ENCODE data around the gene IL31RA. TPM values are rescaled to one million over a fixed set of nuclear protein-coding genes. Genes with fewer than 3 reads are reported as not detected.

IL31RA gene
- total RNA-seq, 1 experiment from 2014 or later: 0.24 TPM

- Histone ChIP-seq H3K4me3 (ENCODE audit: low read depth, low read length, poor library complexity, severe bottlenecking) (no peak overlapping the region), H3K36me3 (ENCODE audit: insufficient read depth, low read length, poor library complexity, severe bottlenecking) (no peaks in the 10 kb centered on the region), H3K27ac (ENCODE audit: low read depth, low read length, poor library complexity, severe bottlenecking) (no peak overlapping the region), H3K27me3 (replicated peaks; ENCODE audit: insufficient read depth, low read depth, low read length, poor library complexity) (no peaks in the 10 kb centered on the region), H3K9me3 (ENCODE audit: low read depth, low read length, poor library complexity, severe bottlenecking) (no peaks in the 10 kb centered on the region), H3K4me1 (ENCODE audit: insufficient read depth, low read length, poor library complexity, severe bottlenecking) (no peaks in the 10 kb centered on the region)
- intact Hi-C loops (cut with micrococcal nuclease; ENCODE audit: unreplicated experiment): no loop called here
- TF ChIP-seq EZH2 (IDR thresholded peaks at IDR 0.05; ENCODE audit: borderline replicate concordance, low read depth, low read length, poor library complexity, severe bottlenecking): no peak
- no peak for TF ChIP-seq CTCF (conservative IDR thresholded peaks at IDR 0.05; ENCODE audit: low read depth, low read length)
- ChIA-PET CTCF (no interaction called here), POLR2A (ENCODE audit: low non-redundant PET) (no interaction called here)
- BruUV-seq (replicated peaks): no TSS peak
- no peak for DNase-seq (ENCODE audit: low spot score)
These were observed 48.9 kb downstream of the IL31RA start for GRCh38 chr5:55900068-55900467.

- intact Hi-C loops (cut with micrococcal nuclease; ENCODE audit: unreplicated experiment): no loop called here
- no TSS peak for BruUV-seq (replicated peaks)
- POLR2A ChIA-PET (ENCODE audit: low non-redundant PET): no interaction called here
These were observed 49.6 kb downstream of the IL31RA start for GRCh38 chr5:55900776-55901175.

GRCh38 chr5:55902696-55903095, 51.5 kb downstream of the IL31RA start:
- no peaks in the 10 kb centered on the region for H3K36me3 ChIP-seq (ENCODE audit: insufficient read depth, low read length, poor library complexity, severe bottlenecking)
- no peak overlapping the region for H3K27ac ChIP-seq (ENCODE audit: low read depth, low read length, poor library complexity, severe bottlenecking)
- DNase-seq (ENCODE audit: low spot score): no peak
- no peak overlapping the region for H3K4me3 ChIP-seq (ENCODE audit: low read depth, low read length, poor library complexity, severe bottlenecking)
- no TSS peak for BruUV-seq (replicated peaks)
- ChIA-PET CTCF (no interaction called here), POLR2A (ENCODE audit: low non-redundant PET) (interaction anchor here (0.7 kb wide), 1 partner anchor 92 kb away, joined by 6 read pairs; no protein-coding TSS in a partner anchor)
- intact Hi-C loops (cut with micrococcal nuclease; ENCODE audit: unreplicated experiment): no loop called here
- H3K4me1 ChIP-seq (ENCODE audit: insufficient read depth, low read length, poor library complexity, severe bottlenecking): no peaks in the 10 kb centered on the region
- TF ChIP-seq EZH2 (IDR thresholded peaks at IDR 0.05; ENCODE audit: borderline replicate concordance, low read depth, low read length, poor library complexity, severe bottlenecking): no peak
- TF ChIP-seq CTCF (conservative IDR thresholded peaks at IDR 0.05; ENCODE audit: low read depth, low read length): no peak
- no peaks in the 10 kb centered on the region for H3K9me3 ChIP-seq (ENCODE audit: low read depth, low read length, poor library complexity, severe bottlenecking)
- H3K27me3 ChIP-seq (replicated peaks; ENCODE audit: insufficient read depth, low read depth, low read length, poor library complexity): no peaks in the 10 kb centered on the region

More at GRCh38 chr5:55900776-55901175, 49.6 kb downstream of the IL31RA start:
- Histone ChIP-seq H3K27me3 (replicated peaks; ENCODE audit: insufficient read depth, low read depth, low read length, poor library complexity) (no peaks in the 10 kb centered on the region), H3K36me3 (ENCODE audit: insufficient read depth, low read length, poor library complexity, severe bottlenecking) (no peaks in the 10 kb centered on the region), H3K9me3 (ENCODE audit: low read depth, low read length, poor library complexity, severe bottlenecking) (no peaks in the 10 kb centered on the region), H3K27ac (ENCODE audit: low read depth, low read length, poor library complexity, severe bottlenecking) (no peak overlapping the region), H3K4me1 (ENCODE audit: insufficient read depth, low read length, poor library complexity, severe bottlenecking) (no peaks in the 10 kb centered on the region), H3K4me3 (ENCODE audit: low read depth, low read length, poor library complexity, severe bottlenecking) (no peak overlapping the region)
- no peak for DNase-seq (ENCODE audit: low spot score)
- TF ChIP-seq CTCF (conservative IDR thresholded peaks at IDR 0.05; ENCODE audit: low read depth, low read length): no peak
- TF ChIP-seq EZH2 (IDR thresholded peaks at IDR 0.05; ENCODE audit: borderline replicate concordance, low read depth, low read length, poor library complexity, severe bottlenecking): no peak
- CTCF ChIA-PET: no interaction called here
